HPDE6-E6E7 (cell line): ENCODE data around the gene DPP6.

Experiments
- DNase-seq: peaks from one replicate; pipeline ENCODE4 v3.0.0; 2011; ENCODE audit warnings: missing footprints; ENCODE audit errors: extremely low spot score

Gene DPP6

DNA sequence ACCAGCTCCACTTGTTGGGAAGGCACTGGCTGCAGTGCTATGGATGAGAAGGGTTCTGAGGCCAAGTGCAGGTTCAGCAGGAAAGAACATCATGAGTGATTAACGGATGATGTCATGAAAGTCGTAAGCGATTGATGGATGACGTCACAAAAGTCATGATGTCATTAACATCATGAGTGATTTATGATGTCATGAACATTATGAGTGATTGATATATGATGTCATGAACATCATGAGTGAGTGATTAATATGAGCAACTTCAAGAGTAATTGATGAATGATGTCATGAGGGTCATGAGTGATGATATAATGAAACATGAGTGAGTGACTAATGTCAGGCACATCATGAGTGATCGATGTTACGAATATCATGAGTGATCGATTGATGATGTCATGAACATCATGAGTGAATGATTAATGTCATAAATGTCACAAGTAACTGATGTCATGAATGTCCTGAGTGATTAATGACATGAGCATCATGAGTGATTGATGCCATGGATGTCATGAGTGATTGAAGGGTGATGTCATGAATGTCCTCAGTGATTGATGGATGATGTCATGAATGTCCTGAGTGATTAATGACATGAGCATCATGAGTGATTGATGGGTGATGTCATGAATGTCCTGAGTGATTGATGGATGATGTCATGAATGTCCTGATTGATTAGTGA, 765.2 kb downstream of the DPP6 start:
- no peak for DNase-seq

DNA sequence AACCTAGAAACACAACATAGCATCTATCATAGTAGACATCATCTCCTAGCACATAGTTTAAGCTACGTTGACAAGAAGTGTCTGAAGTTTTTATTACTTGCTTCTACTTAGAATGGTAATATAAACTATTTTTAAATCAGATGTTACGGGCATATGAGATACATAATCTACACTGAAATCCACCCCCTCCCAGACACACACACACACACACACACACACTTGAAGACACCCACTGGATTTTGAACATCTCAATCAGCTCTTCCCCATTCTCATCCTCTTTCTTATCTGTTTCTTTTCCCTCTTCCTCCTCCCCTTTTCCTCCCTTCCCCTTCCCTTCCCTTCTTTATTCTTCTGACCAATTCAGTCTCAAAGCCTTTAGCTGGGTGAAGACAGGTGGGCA, 774.8 kb downstream of the DPP6 start:
- no peak for DNase-seq

DNA sequence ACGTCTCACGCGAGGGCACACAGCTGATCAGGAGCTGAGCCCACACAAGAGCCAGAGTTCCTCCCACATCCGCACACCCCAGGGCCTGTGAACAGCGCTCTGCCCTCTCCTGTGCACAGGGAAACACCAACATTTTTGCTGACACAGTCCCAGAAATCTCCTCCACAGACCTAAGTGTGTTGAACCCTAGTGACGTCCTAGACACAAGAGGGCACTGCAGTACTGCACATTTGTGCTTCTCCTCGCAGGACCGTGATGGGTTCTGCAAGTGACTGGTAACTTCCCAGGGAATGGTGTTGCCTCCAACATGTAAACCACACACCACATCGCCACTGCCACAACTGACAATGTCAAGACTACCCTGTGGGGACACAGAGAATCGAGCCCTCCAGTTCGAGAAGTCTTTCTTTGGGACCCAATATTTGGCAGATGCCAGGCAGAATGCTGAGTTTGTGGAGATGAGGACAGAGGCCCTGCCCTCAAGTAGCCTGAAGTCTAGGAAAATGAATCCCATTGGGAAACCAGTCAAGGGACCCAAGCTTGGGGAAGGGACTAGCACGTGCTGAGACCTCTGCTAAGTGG, 780.5 kb downstream of the DPP6 start:
- no peak for DNase-seq

- DNase-seq = no peak
These were observed 783.8 kb downstream of the DPP6 start for GRCh38 chr7:154836021-154836448.

GRCh38 chr7:154837087-154837486, 784.9 kb downstream of the DPP6 start:
- no peak for DNase-seq

- no peak for DNase-seq
These were observed 785.4 kb downstream of the DPP6 start for GRCh38 chr7:154837622-154838021.

DNA sequence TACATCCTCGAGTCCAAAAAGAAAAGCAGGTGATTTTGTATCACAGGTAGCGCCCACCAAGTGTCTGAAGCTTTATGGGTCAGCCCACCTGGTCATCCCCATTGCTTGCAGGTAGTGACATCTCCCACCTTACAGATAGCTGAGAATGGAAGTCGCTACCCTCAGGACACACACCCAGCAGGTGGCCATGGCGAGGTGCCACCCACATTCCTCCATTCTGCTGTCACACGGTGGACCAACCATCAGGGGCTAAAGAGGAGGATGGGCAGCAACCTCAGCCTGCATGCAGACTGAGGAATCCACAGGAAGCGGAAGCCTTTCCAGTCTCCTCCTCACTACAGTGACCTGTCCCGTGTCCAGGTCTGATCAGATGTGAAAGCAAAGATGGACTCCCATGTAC, 787.9 kb downstream of the DPP6 start:
- DNase-seq = no peak

DNA sequence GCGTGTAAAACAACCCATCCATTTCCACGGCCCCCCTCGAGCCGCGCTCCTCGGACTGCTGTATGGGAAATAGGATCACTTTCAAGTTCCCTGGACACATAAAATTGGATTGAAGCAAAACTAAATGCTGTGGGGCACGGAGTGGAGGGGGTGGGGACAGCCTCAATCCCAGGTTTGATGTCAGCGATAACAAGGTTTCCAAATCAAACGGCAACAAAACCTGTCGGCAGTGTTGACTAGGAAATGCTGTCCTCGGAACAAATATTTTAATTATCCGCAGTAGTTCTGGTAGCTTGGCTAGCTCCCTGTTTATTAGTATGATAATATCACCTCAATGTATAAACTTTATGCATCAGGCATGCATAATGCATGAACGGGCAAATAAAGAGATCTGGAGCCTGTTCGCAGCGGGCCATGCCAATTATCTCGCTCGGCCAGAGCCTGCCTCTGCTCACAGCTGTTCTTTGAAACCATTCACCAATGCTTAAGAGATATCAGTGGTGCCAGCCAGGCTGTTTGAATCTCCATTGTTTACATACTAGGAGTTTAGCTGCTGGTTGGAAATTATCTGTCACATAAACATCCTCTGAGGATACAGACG, 789.6 kb downstream of the DPP6 start:
- no peak for DNase-seq

DNA sequence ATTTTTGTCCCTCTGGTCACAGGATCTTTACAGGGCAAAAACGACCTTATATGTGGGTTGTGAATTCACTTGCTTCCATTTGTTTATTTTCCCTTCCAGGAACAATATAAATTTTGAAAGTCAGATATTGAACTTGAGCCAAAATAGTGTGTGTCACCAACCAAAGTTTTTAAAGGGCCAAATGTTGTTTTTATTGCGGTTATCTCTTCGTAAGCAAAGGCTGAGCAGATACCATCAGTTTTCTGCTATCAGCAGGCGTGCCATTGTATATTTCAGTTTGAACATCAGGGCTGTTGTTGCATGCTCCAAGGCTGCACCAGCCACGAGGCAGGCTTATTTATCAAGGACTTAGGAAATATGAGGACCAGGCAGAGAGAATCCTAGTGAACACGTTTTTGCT, 790.4 kb downstream of the DPP6 start:
- no peak for DNase-seq

DNA sequence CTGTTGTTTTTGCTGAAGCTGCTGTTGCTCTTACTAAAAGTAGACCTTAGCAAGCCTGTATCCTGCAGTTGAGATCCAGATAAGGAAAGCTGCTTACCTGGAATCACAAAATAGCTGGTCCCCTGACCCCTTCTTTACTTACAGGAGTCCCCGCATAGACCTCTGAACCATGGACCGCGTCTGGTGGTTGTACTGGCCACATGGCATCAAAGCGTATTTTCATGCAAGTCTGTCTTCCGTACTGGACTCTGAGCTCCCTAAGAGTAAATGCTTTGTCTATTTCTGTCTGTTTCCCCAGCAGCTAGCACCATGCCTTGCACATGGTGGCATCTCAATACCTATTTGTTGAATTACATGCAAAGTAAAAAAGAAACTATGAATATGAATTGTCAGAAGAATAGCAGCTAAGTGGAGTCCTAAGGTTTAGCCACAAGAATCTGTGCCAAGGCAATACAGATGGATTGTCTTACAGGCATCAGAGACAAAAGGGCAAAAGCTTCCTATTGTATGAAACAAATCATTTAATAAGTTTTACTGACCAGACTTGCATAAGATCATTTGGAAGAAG, 791.6 kb downstream of the DPP6 start:
- DNase-seq = no peak

- DNase-seq = no peak
These were observed 792.3 kb downstream of the DPP6 start for GRCh38 chr7:154844499-154844898.

GRCh38 chr7:154844955-154845354, 792.8 kb downstream of the DPP6 start:
- no peak for DNase-seq

DNA sequence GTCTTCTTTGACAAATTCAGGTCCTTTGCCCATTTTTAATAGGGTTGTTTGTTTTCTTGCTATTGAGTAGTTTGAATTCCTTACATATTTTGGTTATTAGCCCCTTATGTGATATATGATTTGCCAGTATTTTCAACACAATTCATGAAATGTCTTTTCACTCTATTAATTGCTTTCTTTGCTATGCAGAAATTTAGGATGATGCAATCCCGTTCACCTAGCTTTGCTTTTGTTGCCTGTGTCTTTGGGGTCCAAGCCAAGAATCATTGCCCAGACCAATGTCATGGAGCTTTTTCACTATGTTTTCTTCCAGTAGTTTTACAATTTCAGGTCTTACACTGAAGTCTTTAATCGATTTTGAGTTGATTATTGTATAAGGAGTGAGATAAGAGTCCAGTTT, 796.3 kb downstream of the DPP6 start:
- DNase-seq = no peak

DNA sequence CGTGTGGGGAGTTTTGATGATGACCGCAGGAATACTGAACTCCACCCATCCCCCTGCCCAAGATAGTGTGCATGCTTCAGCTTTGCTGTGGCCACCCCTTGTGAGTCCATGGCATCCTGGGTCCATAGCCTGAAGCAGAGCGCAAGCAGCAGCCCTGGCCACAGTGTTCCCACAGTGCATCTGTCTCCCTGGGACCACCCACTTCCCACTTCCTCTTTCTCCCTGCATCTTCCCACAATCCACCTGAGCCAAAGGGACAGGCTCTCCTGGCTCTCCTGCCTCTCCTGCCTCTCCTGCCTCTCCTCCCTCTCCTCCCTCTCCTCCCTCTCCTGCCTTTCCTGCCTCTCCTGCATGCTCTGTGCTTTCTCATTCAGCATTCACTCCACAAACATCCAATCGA, 800.0 kb downstream of the DPP6 start:
- no peak for DNase-seq

DNA sequence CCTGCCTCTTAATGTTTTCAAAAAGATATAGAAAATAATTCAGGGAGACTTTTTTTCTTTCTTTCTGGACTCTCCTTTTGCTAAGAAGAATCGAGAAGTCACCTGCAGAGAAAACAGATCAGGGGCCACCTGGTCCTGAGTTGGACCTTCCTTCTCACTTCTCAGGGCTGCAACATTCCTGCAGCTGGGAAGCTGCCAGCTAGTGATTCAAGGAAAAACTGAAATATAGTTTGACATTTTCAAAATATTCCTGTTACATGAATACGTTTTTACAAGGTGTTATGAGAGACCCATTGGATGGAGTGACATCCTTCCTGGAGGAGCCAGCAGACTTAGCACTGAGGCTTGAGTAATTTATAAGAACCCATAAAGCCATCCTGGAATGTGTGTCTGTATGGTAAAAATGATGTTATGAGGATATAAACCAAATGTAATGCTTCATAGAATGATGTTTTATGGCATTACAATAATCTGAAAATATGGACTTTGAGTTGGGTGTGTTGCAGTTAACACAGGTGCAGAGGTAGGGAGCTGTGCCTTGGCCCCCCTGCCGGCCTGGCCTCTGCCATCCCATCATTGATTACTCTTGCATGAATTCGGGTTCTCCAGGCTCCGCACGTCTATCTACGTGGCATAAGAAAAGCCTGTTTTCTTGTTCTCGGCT, 801.0 kb downstream of the DPP6 start:
- no peak for DNase-seq

GRCh38 chr7:154853727-154854095, 801.5 kb downstream of the DPP6 start:
- no peak for DNase-seq

- no peak for DNase-seq
These were observed 802.6 kb downstream of the DPP6 start for GRCh38 chr7:154854836-154855235.

DNA sequence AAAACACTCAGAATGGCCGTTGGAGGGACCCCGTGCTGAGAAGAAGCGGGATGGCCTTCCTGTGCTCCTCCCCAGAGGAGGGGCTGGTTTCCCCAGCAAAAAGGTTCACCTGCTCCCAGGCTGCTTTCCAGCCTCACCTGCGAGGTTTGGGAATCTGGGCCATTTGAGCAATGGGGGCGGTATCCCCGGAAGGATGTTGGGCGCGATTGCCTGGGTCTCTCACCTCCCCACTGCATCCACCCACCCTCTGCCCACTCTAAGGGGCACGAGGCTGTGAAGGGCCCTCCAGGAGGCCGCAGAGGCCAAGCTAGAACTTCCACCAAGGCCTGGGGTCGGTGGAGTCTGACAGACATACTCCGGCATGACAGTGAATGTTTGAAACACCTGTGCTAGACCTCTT, 803.2 kb downstream of the DPP6 start:
- no peak for DNase-seq

DNA sequence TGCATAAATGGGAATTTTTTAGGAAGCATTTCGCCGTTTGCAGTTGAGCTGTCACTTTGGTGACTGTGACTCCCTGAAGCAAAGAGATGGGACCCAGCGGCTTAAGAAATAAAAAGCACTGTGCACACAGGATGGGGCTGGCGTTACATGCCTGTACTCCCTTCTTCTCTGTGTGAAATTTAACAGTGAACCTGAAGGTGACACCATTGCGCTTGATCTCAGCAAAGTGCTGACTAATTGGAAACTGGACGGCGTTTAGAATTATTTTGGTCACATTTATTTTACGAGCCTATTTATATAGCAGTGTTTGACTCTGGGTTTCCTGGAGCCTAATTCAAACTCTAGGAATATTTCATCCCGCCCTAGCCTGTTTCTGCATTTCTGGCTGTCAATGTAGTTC, 804.5 kb downstream of the DPP6 start:
- no peak for DNase-seq

DNA sequence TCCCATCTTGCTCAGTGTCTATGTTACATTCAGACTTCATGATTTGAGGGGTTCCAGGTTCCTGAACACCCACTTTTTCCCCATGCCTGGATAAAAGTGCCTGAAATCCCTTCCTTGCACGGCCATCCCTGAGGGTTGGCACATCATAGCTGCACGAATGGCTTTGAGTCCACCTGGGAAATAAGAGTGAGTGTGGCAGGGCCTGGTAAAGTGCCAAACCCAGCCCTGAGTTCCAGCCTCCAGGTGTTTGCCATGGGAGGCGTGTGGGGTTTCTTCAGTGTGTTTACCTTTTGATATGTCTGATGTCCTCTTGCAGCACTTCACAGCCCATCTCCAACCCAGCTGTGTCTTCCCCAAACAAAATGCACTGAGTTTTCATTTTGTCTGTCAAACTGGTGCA, 805.0 kb downstream of the DPP6 start:
- DNase-seq = no peak

- no peak for DNase-seq
These were observed 805.8 kb downstream of the DPP6 start for GRCh38 chr7:154857728-154858681.
